GM18868 (cell line): ENCODE results near the gene SAMD4B.

Experiments
- ATAC-seq: cut with Tn5 transposase; IDR thresholded peaks from one replicate; pipeline ENCODE4 v1.9.1; 2021; ENCODE audit warnings: mild to moderate bottlenecking, moderate library complexity; ENCODE audit not compliant: unreplicated experiment

SAMD4B gene

GRCh38 chr19:39407410-39407659 lies 65.1 kb downstream of the SAMD4B start:
- no peak for ATAC-seq

GRCh38 chr19:39407660-39408391 lies 65.6 kb downstream of the SAMD4B start:
- ATAC-seq, result no peak

GRCh38 chr19:39408392-39409207 lies 66.4 kb downstream of the SAMD4B start:
- no peak for ATAC-seq

- ATAC-seq, result no peak
These were observed 67.2 kb downstream of the SAMD4B start for GRCh38 chr19:39409208-39410016.

GRCh38 chr19:39410017-39410830 lies 68.0 kb downstream of the SAMD4B start:
- peak; percentile 15 for ATAC-seq

GRCh38 chr19:39410831-39411080 lies 68.5 kb downstream of the SAMD4B start:
- no peak for ATAC-seq

GRCh38 chr19:39411081-39411831 lies 69.0 kb downstream of the SAMD4B start:
- no peak for ATAC-seq

GRCh38 chr19:39411832-39412099 lies 69.5 kb downstream of the SAMD4B start:
- peak; percentile 22 for ATAC-seq

GRCh38 chr19:39412100-39412866 lies 70.1 kb downstream of the SAMD4B start, which contains the start of gene PLEKHG2:
Gene PLEKHG2 (plus strand): TSS chr19:39412669. CDS start chr19:39414087, 1,418 bp downstream.
- peak; percentile 53 for ATAC-seq

GRCh38 chr19:39412867-39413271 lies 70.6 kb downstream of the SAMD4B start:
- ATAC-seq, result no peak

GRCh38 chr19:39413272-39413910 lies 71.2 kb downstream of the SAMD4B start:
- ATAC-seq, result no peak

GRCh38 chr19:39413911-39414608 lies 71.8 kb downstream of the SAMD4B start:
- ATAC-seq, result no peak

GRCh38 chr19:39415111-39416046 lies 73.2 kb downstream of the SAMD4B start:
- ATAC-seq, result no peak

- no peak for ATAC-seq
These were observed 74.2 kb downstream of the SAMD4B start for GRCh38 chr19:39416152-39417120.

GRCh38 chr19:39417463-39418181 lies 75.4 kb downstream of the SAMD4B start:
- ATAC-seq, result no peak

GRCh38 chr19:39419003-39419402 lies 76.8 kb downstream of the SAMD4B start:
- no peak for ATAC-seq
